HG03103 (cell line): ENCODE results near the gene NTHL1.

Experiments used
- ATAC-seq: cut with Tn5 transposase; IDR thresholded peaks from one replicate; pipeline ENCODE4 v1.9.1; 2021; ENCODE audit warnings: low read depth; ENCODE audit not compliant: unreplicated experiment

The NTHL1 gene

DNA sequence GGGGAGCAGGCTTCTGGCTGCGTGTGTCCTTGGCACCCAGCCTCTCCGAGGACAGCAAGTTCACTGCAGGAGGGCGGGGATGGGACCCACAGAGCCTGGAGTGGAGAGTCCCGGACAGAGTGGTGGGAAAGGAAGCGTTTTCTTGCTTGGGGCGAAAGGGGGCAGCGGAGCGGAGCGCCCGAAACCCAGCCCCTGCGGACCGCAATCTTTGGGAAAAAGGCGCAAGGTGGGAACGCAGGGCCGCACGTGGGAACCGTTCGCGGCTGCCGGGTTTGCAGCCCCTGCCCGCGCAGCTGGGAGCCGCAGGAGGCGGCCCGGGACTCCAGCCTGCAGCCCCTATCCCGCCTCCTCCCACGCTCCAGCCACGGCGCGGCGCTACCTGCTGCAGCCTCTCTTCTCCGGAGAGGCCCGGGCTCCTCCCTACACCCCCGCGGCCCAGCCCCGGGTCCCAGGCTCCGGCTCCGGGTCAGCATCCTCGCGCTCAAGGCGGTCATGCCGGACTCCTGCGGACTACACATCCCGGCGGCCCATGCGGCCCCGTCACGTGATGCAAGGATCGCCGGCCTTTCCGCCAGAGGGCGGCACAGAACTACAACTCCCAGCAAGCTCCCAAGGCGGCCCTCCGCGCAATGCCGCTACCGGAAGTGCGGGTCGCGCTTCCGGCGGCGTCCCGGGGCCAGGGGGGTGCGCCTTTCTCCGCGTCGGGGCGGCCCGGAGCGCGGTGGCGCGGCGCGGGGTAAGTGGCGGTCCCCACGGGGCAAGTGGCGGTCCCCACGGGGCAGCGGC is at the start of gene NTHL1, which contains the start of gene TSC2:
NTHL1 (minus strand) TSS at position 505 of the 786 bp plus-strand sequence; CDS start at position 494, 11 bp downstream.
TSC2 (plus strand) TSS at position 656 of the 786 bp plus-strand sequence. CDS start 631 bp downstream, outside the sequence.
- ATAC-seq = peak; percentile 80

DNA sequence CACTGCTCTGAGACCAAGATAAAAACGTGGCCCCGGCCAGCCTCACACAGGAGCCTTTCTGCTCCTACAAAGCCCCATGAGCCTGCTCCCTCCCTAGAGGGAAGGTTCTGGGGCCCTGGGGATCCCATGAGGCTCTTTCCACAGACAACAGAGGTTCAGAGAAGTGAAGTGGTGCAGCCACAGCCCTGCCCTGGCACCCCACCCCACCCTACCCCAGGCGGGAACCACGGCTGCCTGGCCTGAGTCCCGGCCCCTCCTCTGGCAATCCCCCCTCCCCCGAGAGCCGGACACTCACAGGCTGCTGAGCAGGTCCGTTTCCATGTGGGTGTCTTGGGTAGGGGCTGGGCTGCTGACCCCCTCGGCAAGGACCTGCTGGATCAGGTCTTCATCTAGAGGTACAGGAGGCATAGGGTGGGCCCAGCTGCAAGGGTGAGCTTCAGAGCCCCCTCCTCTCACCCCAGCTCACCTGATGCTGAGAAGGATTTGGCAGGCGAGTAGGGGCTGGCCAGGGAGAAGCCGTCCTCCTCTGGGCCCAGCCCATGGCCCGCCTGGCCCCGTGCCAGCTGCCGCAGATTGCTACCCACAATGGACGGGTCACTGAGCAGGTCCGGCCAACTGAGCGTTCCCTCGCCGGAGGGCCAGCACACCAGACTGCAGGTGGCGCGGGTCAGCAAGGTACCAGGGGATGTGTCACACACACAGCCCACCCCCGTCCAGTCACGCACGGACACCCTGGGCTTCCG is 49.4 kb upstream of the NTHL1 start:
- no peak for ATAC-seq

DNA sequence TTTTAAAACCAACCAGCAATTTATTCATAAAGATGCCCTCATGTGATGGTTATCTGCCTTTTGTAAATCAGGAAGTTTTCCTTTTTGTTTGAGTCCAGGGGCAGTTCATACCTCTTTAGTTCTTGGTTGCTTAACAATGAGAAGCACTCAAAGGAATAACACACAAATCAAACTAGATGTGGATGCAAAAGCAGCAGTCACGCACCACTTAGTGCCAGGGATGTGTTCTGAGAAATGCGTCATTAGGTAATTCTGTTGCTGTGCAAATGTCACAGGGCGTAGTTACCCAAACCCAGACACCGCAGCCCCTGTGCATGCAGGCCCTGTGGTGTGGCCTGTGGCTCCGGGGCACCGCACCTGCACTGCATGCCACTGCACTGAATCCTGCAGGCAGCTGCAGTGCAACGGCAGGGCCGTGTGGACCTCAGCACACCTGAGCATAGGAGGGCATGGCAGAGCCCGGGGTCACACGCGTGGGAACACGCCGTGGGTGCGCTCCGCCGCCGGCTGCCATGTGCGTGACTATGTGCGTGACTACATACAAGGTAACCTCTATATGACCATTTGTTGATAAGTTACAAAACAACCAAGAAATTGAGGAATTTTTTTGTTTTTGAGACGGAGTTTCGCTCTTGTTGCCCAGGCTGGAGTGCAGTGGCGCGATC is 48.4 kb upstream of the NTHL1 start:
- no peak for ATAC-seq

DNA sequence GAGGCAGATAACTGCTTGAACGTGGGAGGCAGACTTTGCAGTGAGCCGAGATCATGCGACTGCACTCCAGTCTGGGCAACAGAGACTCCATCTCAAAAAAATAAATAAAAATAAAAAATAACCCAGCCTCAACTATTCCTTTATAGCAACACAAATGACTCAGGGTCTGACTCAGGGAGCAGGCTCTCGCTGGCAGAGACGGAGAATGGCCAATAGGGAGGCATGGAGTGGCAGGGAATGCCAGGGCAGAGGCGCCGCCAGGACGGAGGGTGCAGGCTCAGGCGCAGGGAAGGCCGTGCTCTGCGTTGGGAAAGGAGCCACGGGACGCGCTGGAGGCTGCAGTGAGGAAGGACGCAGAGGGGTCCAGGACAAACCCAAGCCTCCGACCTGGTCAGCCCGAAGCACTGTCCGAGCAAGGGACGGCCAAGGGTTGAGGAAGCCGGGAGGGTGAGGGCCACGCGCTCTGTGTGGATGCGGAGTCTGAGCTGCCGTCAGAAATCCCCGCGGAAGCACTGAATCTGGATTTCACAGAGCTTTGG is 47.8 kb upstream of the NTHL1 start:
- ATAC-seq = no peak

DNA sequence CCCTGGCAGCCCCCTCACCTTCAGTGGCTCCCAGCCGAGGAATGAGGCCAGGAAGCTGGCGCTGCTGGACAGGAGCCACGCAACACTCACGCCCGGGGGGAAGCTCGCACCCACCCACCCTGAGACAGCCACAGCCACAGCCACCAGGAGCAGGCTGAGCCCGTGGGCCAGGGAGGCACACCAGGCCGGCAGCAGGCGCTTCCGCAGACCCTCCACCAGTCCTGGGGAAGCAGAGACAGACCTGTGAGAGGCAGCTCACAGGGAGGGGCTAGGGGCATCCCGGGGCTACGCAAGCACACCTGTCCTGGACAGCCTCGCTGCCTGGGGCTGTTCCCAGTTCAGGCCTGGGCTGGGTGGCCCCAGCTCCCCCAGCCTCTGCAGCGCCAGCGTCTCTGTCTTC is 46.2 kb upstream of the NTHL1 start:
- no peak for ATAC-seq

DNA sequence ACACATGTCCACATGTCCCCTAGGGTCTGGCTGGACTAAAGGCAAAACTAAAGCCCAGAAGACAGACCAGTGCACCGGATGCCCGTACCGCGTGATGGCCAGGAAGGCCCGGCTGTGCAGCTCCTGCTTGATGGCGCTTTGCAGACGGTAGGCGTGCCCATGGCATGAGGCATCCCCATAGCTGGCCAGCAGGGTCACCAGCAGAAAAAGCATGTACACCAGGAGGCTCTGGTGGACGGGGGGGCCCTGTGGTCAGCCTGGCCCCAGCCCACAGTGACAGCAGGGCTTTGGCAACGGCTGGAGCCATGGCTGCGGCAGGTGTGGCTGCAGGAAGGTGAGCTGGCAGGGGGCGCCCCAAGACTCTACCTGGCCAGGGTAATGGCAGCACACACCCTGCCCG is 45.2 kb upstream of the NTHL1 start:
- no peak for ATAC-seq

DNA sequence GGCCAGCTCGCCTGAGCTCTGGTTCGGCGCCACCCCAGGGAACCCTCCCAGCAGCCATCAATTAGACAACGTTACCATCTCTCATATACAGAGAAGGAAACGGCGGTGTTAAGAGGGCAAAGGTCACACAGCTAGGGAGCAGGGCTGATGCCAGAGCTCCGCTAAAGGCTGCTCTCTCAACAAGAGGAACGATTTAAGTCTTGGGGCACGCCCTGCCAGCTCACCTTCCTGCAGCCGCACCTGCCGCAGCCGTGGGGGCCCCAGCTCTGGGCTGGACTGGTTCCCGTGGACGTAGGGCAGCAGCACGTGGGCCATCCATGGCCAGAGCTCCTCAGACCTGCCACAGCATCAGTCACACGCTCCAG is 44.6 kb upstream of the NTHL1 start:
- no peak for ATAC-seq

DNA sequence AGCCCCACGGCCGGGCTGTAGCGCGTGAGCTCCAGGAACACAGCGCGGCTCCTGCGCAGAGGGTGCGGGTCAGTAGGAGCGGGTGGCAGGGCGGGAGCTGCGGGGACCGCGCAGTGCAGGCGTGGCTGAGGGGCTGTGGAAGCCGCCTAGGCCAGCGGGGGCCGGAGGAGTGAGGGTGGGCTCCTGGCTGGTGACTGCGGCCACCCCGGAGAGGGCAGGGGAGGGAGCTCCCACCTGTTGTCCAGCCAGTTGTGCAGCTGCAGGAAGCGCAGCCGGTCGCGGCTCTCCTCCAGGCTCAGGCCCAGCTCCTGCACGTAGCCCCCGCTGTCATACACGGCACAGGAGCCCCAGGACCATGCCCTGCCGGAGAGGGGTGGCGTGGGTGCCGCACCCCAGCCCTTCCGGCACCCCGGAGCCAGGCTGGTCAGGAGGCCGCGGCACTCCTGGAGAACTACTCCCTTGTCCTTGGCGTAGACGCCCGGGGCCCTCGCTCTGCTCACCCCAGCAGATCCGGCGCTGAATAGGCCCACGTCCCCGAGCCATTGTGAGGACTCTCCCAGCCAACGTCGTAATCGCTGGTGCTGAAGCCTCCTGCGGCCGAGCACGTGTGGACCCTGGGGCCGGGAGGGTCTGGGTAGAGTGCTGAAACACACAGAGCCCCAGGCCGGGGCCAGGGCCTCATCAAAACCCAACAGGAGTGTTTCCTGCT is 44.1 kb upstream of the NTHL1 start:
- no peak for ATAC-seq

DNA sequence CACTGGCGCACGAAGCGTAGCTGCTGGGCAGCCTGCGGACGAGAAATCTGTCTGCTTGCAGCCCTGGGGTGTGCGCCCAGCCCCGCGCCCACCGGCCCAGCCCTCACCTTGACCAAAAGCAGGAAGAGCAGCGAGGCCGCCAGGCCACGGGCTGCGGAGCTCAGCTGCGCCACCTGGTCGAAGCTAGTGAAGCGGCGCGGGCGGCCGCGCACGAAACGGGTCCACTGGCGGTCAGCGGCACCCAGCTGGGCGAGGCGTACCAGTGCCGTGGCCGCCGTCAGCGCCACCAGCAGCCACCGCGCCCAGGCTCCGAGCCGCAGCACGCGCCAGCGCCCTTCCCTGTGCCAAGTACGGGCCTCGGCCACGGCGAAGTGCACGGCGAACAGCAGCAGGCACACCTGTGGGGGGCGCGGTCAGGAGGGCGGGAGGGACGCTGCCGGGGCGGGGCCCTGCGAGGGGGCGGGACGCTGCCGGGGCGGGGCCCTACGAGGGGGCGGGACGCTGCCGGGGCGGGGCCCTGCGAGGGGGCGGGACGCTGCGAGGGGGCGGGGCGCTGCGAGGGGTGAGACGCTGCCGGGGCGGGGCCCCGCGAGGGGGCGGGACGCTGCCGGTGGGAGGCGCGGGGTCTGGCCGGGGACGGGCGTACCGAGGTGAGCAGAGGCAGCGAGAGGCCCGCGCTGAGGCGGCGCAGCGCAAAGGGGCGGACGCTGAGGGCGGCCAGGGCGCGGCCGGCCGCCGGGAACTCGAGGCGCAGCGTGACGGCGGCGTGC is 43.3 kb upstream of the NTHL1 start:
- no peak for ATAC-seq

DNA sequence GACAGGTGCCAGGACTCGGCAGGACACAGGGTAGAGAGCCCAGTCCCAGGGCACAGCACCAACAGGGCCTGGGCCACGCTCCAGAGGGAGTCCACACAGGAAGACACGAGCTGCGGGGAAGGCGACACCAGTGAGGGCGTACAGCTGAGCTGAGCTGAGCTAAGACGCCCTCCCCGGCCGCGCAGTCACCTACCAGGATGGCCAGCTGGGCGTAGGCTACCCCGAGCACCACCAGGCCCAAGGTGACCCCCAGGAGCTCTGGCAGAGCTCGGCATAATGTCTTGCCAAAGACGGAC is 42.8 kb upstream of the NTHL1 start:
- ATAC-seq = no peak

DNA sequence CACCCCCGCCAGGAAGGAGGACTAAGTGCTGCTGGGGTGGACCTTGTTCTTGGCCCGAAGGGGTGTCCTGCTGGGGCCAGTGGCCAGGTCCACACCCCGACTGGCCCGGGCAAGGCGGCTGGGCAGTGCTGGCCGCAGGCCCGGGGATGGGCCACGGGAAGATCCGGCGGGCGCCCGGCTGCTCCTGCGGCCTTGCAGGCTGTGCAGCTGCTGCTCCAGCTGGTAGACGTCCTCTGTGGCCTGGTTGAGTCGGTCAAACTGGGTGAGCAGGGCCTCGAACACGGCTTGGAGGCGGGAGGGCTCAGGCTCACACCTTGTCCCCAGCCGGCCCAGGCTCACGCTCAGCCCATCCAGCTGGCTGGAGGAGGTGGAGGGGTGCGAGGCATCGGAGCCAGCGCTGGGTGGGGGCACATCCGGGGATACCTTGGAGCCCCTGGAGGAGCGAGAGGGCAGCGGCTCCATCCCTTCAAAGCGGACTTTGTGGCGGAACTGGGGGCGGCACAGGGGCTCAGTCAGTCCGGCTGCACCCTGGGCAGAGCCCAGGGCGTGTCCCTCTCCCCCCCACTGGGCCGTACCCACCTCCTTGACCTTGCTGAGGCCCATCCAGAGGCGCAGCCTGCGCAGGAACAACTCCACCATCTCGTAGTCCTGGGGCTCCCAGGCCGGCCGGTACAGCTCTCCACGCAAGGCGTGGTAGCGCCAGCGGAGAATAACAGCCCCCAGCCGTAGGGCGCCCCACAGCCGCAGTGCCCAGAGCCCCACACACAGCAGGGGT is 42.3 kb upstream of the NTHL1 start:
- ATAC-seq = no peak

DNA sequence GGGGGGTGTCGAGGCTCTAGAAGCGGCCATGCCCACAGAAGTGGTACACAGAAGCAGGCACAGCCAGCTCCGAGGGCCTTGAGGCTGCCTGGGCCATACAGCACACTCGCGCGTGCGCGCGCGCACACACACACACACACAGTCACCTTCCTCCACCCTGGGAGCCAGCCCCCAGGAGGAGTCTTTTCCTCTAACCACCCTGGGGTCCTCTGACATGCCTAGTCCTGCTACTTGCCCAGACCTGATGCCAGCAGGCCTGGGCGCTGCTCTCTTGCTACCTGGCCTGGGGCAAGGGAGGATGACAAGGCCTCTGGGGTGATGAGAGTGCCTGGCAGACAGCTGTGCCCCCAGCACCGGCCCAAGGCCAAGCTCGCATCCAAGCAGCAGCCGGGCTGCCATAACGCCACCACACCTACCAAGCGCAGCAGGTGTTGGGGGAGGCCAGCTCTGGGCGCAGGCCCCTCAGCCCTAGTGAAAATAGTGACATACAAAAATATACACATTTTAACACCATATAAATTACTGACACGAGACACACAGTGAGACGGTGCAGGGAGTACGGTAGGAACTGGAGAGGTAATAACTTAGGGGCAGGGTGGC is 41.2 kb upstream of the NTHL1 start:
- no peak for ATAC-seq

DNA sequence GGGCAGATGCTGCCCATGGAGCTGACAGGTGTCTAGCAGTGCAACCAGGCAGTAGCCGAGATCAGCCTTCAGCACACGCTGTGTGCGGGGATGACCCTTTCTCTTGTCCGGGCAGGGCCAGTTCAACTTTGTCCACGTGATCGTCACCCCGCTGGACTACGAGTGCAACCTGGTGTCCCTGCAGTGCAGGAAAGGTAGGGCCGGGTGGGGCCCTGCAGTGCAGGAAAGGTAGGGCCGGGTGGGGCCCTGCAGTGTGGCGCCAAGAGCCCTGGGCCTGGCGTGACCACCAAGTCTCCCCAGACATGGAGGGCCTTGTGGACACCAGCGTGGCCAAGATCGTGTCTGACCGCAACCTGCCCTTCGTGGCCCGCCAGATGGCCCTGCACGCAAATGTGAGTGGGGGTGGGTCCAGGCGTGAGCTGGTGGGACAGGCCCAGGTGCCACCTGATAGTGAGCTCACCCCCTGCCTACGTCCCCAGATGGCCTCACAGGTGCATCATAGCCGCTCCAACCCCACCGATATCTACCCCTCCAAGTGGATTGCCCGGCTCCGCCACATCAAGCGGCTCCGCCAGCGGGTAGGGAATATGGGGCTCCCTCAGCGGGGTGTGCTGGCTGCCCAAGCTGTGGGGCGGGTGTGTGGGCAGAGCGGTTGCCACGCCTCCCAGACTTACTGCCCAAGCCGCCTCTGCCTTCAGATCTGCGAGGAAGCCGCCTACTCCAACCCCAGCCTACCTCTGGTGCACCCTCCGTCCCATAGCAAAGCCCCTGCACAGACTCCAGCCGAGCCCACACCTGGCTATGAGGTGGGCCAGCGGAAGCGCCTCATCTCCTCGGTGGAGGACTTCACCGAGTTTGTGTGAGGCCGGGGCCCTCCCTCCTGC is 40.4 kb upstream of the NTHL1 start:
- ATAC-seq = no peak

DNA sequence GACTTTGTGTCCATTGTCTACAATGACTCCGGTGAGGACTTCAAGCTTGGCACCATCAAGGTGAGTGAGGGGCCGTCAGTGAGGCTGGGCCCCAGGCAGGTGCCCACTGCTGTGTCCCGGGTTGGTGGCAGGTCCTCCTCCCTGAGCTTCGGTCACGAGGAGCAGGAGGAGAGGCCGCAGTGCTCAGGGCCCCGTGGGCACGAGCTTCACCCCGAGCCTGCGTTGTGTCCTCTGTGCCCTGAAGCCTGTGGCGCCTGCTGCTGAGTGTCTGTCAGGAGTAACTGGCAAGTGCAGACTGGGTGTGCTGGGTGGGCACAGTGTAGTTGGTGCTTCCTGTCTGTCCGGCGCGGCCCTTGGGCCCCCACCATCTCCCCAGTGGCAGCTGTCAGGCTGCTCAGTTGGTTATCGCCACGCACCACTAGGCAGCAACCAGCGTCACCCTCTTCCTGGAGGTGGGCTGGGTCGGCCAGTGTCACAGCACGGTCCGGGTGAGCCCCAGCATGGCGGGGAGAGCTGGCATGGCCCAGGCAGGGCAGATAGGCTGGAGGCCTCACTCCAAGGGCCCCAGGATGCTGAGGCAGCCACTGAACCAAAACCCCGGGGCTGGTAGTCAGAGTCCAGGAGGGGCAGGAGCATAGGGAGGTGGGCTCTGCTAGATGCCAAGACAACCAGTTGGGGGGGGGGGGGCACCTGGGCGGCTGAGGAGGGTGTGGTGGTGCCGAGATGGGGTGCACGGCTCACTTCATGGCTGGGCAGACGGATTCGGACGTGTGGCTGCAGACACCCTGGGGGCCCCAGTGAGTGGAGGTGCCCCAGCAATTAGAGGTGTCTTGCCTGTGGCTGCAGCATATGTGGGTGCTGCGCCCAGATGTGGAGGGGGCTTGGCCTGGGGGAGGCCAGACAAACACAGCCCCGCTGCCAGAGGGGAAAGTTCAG is 39.4 kb upstream of the NTHL1 start:
- no peak for ATAC-seq

DNA sequence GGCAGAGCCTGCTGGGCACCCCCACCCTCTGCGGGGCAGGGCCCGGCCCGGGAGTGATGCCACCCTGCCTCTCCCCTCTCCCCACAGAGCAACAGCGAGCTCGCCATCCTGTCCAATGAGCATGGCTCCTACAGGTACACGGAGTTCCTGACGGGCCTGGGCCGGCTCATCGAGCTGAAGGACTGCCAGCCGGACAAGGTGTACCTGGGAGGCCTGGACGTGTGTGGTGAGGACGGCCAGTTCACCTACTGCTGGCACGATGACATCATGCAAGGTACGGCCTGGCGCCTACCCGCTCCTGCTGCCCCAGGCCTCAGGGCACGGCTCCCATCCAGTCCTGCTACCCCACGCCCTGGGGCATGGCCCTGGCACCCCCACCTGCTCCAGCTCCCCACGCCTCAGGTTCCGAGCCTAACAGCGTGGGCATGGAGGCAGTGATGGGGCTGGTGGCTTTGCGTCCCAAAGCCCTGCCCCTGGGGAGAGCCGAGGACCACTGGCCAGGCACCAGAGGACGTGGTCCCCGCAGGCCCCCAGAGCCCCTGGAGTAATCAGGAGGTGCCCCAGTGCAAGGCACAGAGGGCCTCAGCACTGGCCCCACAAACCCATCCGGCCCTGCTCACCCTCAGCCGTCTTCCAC is 38.6 kb upstream of the NTHL1 start:
- ATAC-seq = no peak

DNA sequence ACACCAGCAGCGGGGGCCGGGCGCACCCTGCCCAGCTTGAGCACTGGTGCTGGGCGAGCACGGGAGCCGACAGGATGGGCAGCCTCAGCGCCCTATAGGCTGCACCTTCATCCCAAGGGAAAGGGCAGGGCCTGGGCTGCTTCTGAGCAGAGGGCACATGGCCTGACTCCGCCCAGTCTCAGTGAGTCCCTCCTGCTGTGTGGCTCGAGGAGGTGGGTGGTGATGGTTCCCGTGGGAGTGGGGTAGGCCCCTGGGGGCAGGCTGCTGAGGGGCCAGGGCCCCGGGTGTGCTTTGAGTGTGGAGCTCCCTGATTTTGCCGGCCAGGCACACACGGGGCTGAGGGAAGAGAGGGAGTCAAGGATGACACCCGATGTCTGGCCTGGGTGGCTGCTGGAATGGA is 38.0 kb upstream of the NTHL1 start:
- ATAC-seq = no peak
